SK-N-SH (cell line): ENCODE measurements around the gene GPR179. TPM values are rescaled to one million over a fixed set of nuclear protein-coding genes. Genes with fewer than 3 reads are reported as not detected.

Source experiments
- CTCF ChIA-PET: fragments of 300-600, 350-600 bp; formaldehyde crosslinking; extraction: SDS; loops from one replicate; lab custom pipeline; 2021; lab: Yijun Ruan, JAX
- POLR2A ChIA-PET: fragments of 350-600 bp; sonication (Branson Sonifier 250); formaldehyde crosslinking; extraction: SDS; loops from one replicate; lab custom pipeline; 2020; ENCODE audit warnings: antibody characterized with exemption, inconsistent platforms; lab: Yijun Ruan, JAX
- DNase-seq: peaks from one replicate; pipeline ENCODE4 v3.0.0; 2012
- H2AFZ ChIP-seq: fragments of 200-600 bp; sonication (generic); 2 replicates; pipeline ENCODE4 v1.8.1; 2016; ENCODE audit warnings: antibody characterized with exemption, mild to moderate bottlenecking, low read depth
- H3F3A ChIP-seq: fragments of 200-600 bp; sonication (generic); replicated peaks from 2 replicates; pipeline ENCODE3; 2016; ENCODE audit warnings: antibody characterized with exemption, mild to moderate bottlenecking; ENCODE audit not compliant: insufficient read depth
- H3K27ac ChIP-seq, 2 experiments: fragments of 200-500 bp in 1 of 2; fragments of 200-600 bp in 1 of 2; sonication (Bioruptor generic) in 1 of 2; sonication (generic), shearing (Covaris generic) in 1 of 2; 2 replicates each; pipeline versions ENCODE4 v1.5.1 to v1.6.1; 2014 to 2016; ENCODE audit warnings: low read depth in 2 of 2, inconsistent platforms in 1 of 2, low read length in 1 of 2, mild to moderate bottlenecking in 1 of 2, mixed read lengths in 1 of 2
- H3K27me3 ChIP-seq: fragments of 200-600 bp; sonication (generic), shearing (Covaris generic); 2 replicates; pipeline ENCODE4 v1.6.1; 2016; ENCODE audit warnings: mixed run types; ENCODE audit not compliant: insufficient read depth
- H3K36me3 ChIP-seq, 2 experiments: fragments of 200-500 bp in 1 of 2; fragments of 200-600 bp in 1 of 2; sonication (Bioruptor generic) in 1 of 2; sonication (generic) in 1 of 2; replicated peaks in 1 of 2; 2 replicates each; pipeline versions ENCODE3 to v1.5.1; 2014 to 2016; ENCODE audit warnings: low read length in 1 of 2, mild to moderate bottlenecking in 1 of 2; ENCODE audit not compliant: insufficient read depth in 2 of 2, control insufficient read depth in 1 of 2
- H3K4me1 ChIP-seq, 2 experiments: fragments of 200-500 bp in 1 of 2; fragments of 200-600 bp in 1 of 2; sonication (Bioruptor generic) in 1 of 2; sonication (generic), shearing (Covaris generic) in 1 of 2; 2 replicates each; pipeline versions ENCODE4 v1.5.1 to v1.6.1; 2014 to 2016; ENCODE audit warnings: low read depth in 1 of 2, low read length in 1 of 2, mixed run types in 1 of 2; ENCODE audit not compliant: insufficient read depth in 2 of 2, control insufficient read depth in 1 of 2
- H3K4me2 ChIP-seq: fragments of 200-600 bp; sonication (generic), shearing (Covaris generic); 2 replicates; pipeline ENCODE4 v1.6.1; 2017; ENCODE audit warnings: mixed run types
- H3K4me3 ChIP-seq, 2 experiments: fragments of 200-500 bp in 1 of 2; fragments of 200-600 bp in 1 of 2; sonication (Bioruptor generic) in 1 of 2; sonication (generic), shearing (Covaris generic) in 1 of 2; 2 replicates each; pipeline versions ENCODE4 v1.5.1 to v1.8.1; 2014 to 2016; ENCODE audit warnings: low read depth in 2 of 2, inconsistent platforms in 1 of 2, low read length in 1 of 2, mild to moderate bottlenecking in 1 of 2, mixed read lengths in 1 of 2, moderate library complexity in 1 of 2
- H3K79me2 ChIP-seq: fragments of 200-600 bp; sonication (generic); 2 replicates; pipeline ENCODE4 v1.8.1; 2017; ENCODE audit warnings: mild to moderate bottlenecking; ENCODE audit not compliant: insufficient read depth
- H3K9ac ChIP-seq: fragments of 200-600 bp; sonication (generic); 2 replicates; pipeline ENCODE4 v1.6.1; 2017; ENCODE audit warnings: mixed run types
- H3K9me2 ChIP-seq: fragments of 200-600 bp; sonication (generic); 2 replicates; pipeline ENCODE4 v1.6.1; 2017; ENCODE audit warnings: mixed run types
- H3K9me3 ChIP-seq: fragments of 200-600 bp; sonication (generic); 2 replicates; pipeline ENCODE4 v1.6.1; 2017; ENCODE audit warnings: mixed run types, mild to moderate bottlenecking, moderate library complexity
- H4K20me1 ChIP-seq: fragments of 200-600 bp; sonication (generic); 2 replicates; pipeline ENCODE4 v1.6.1; 2017; ENCODE audit warnings: mild to moderate bottlenecking, mixed run types; ENCODE audit not compliant: insufficient read depth
- EP300 ChIP-seq, 2 experiments: IDR thresholded peaks; 2 replicates each; pipeline versions ENCODE4 v1.4.0 to v1.6.1; 2012; ENCODE audit warnings: borderline replicate concordance in 1 of 2, low read depth in 1 of 2, low read length in 1 of 2
- FOSL2 ChIP-seq: IDR thresholded peaks from 2 replicates; pipeline ENCODE4 v1.4.0; 2012; ENCODE audit warnings: low read depth, mild to moderate bottlenecking, moderate library complexity, borderline replicate concordance
- GABPA ChIP-seq: IDR thresholded peaks from 2 replicates; pipeline ENCODE4 v1.4.0; 2012; ENCODE audit warnings: low read depth, mild to moderate bottlenecking
- JUND ChIP-seq: IDR thresholded peaks from 2 replicates; pipeline ENCODE4 v1.4.0; 2012
- MAX ChIP-seq: IDR thresholded peaks from 2 replicates; pipeline ENCODE4 v1.4.0; 2012; ENCODE audit warnings: low read depth
- NFIC ChIP-seq: IDR thresholded peaks from 2 replicates; pipeline ENCODE4 v1.4.0; 2012; ENCODE audit warnings: borderline replicate concordance
- RAD21 ChIP-seq: IDR thresholded peaks from 2 replicates; pipeline ENCODE4 v1.6.1; 2012; ENCODE audit warnings: mild to moderate bottlenecking, low read length
- REST ChIP-seq: IDR thresholded peaks from 2 replicates; pipeline ENCODE4 v1.6.1; 2012; ENCODE audit warnings: mild to moderate bottlenecking, low read depth, low read length, moderate library complexity
- SIN3A ChIP-seq: IDR thresholded peaks from 2 replicates; pipeline ENCODE4 v1.6.1; 2012; ENCODE audit warnings: low read depth, mild to moderate bottlenecking, low read length, moderate library complexity, borderline replicate concordance
- TAF1 ChIP-seq: IDR thresholded peaks from 2 replicates; pipeline ENCODE4 v1.6.1; 2012; ENCODE audit warnings: low read depth, mild to moderate bottlenecking, low read length, moderate library complexity, borderline replicate concordance
- TCF12 ChIP-seq: IDR thresholded peaks from 2 replicates; pipeline ENCODE4 v1.4.0; 2012
- TEAD4 ChIP-seq: IDR thresholded peaks from 2 replicates; pipeline ENCODE4 v1.4.0; 2012; ENCODE audit warnings: mild to moderate bottlenecking, borderline replicate concordance; ENCODE audit not compliant: insufficient read depth
- WGBS: methylation state at CpG from one replicate; pipeline ENCODE4 v1.1.6; 2017; ENCODE audit warnings: low lambda C conversion rate; 5-methylcytosine and 5-hydroxymethylcytosine counted together
- polyA plus RNA-seq, 3 experiments: library from polyadenylated mRNA; depleted of rRNA; stranded (reverse); fragments of >200 nt; gene quantifications; 2 replicates each; pipeline ENCODE4 v1.2.3, GENCODE V29; 2012
- TF ChIP-seq, protein P1 (sequence below): fragments of 200-600 bp; sonication (generic); IDR thresholded peaks from 2 replicates; pipeline ENCODE4 v1.6.1; 2017; ENCODE audit warnings: antibody characterized with exemption, mild to moderate bottlenecking, moderate library complexity

The GPR179 gene
- polyA plus RNA-seq, 1 of the 3 experiments (the other 2 are of a cell fraction): 0.02 TPM

GRCh38 chr17:38353668-38354067 is 9.9 kb upstream of the GPR179 start:
- Histone ChIP-seq H3K27me3 (no peaks in the 10 kb centered on the region), H2AFZ (no peak overlapping the region), H3K9me2 (no peaks in the 10 kb centered on the region), H3K9me3 (no peaks in the 10 kb centered on the region), H3K36me3 (no peaks in the 10 kb centered on the region), H3F3A (peaks cover 14% of the 10 kb centered on the region), H4K20me1 (peaks cover 57% of the 10 kb centered on the region), H3K27ac (no peak overlapping the region), H3K9ac (peak overlapping the region; percentile 78; the same call in 1 of the 2 replicates), H3K4me2 (peak overlapping the region; percentile 89), H3K4me3 (peak overlapping the region; percentile 68 to 77; a peak in 3 of 4 replicates), H3K4me1 (peaks cover 7 to 32% of the 10 kb centered on the region in 2 experiments; a peak in 2 of 4 replicates), H3K79me2 (peaks cover 64% of the 10 kb centered on the region)
- POLR2A ChIA-PET: interaction anchor here (0.6 to 1.1 kb wide), 2 partner anchors 61 to 62 kb away, joined by 3 read pairs; no protein-coding TSS in a partner anchor
- DNase-seq: no peak
- WGBS: 96% methylated on average over 13 of the region's 13 CpGs
- CTCF ChIA-PET: interaction anchor here (3.3 to 24.7 kb wide), 3 partner anchors 10 to 62 kb away, joined by 14 to 423 read pairs (median 303); no protein-coding TSS in a partner anchor
- TF ChIP-seq MAX: no peak
- TF ChIP-seq JUND: no peak
- no peak for TF ChIP-seq NFIC
- TF ChIP-seq GABPA: no peak
- no peak for TF ChIP-seq TEAD4
- TF ChIP-seq TAF1: no peak

DNA sequence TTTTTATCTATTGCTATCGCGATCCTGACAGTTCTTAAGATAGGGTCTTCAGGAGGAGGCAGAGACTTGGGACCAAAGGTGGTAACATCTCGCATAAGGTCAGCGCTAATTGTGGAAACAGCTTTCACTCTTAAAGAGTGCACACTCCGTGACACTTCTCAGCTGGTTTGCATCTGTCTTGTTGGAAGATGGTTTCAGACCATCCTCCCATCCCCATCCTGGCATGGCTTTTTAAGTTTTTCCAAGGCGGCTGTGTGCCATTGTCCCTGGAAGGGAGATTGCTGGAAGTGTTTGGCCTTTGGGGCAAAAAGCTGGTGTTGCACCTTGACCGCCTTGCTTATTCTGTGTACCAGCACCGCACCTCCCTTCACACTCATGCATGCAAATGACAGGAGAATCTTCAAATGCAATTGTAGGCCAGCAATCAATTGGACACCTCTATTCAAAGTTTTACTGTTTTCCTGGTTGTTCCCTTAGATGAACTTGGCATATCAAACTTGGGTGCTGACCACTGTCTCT is 9.4 kb upstream of the GPR179 start:
- peaks cover 14% of the 10 kb centered on the region for H3F3A ChIP-seq
- ChIA-PET CTCF (interaction anchor here (0.9 to 24.7 kb wide), 6 partner anchors 10 to 156 kb away, joined by 3 to 423 read pairs (median 10); no protein-coding TSS in a partner anchor), POLR2A (interaction anchor here (1.1 kb wide), 1 partner anchor 62 kb away, joined by 3 read pairs; no protein-coding TSS in a partner anchor)
- H3K9me3 ChIP-seq: no peaks in the 10 kb centered on the region
- H3K9ac ChIP-seq: peak overlapping the region; percentile 78
- DNase-seq: no peak
- H3K79me2 ChIP-seq: peaks cover 58% of the 10 kb centered on the region
- H3K4me1 ChIP-seq: peaks cover 7 to 28% of the 10 kb centered on the region in 2 experiments; a peak in 2 of 4 replicates
- TF ChIP-seq MAX (no peak), TCF12 (no peak), TEAD4 (no peak), FOSL2 (no peak), RAD21 (no peak), TAF1 (no peak), REST (no peak), EP300 (IDR thresholded peaks at IDR 0.05; ENCODE audit: borderline replicate concordance in 1 of 2, low read depth in 1 of 2, low read length in 1 of 2) (no peak), SIN3A (no peak), JUND (no peak)
- TF ChIP-seq, protein P1, sequence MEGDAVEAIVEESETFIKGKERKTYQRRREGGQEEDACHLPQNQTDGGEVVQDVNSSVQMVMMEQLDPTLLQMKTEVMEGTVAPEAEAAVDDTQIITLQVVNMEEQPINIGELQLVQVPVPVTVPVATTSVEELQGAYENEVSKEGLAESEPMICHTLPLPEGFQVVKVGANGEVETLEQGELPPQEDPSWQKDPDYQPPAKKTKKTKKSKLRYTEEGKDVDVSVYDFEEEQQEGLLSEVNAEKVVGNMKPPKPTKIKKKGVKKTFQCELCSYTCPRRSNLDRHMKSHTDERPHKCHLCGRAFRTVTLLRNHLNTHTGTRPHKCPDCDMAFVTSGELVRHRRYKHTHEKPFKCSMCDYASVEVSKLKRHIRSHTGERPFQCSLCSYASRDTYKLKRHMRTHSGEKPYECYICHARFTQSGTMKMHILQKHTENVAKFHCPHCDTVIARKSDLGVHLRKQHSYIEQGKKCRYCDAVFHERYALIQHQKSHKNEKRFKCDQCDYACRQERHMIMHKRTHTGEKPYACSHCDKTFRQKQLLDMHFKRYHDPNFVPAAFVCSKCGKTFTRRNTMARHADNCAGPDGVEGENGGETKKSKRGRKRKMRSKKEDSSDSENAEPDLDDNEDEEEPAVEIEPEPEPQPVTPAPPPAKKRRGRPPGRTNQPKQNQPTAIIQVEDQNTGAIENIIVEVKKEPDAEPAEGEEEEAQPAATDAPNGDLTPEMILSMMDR: no peak
- peak overlapping the region; percentile 68 to 77 for H3K4me3 ChIP-seq
- H2AFZ ChIP-seq: no peak overlapping the region
- WGBS: 30% methylated on average over 8 of the region's 8 CpGs
- H3K27me3 ChIP-seq: no peaks in the 10 kb centered on the region
- H4K20me1 ChIP-seq: peaks cover 52% of the 10 kb centered on the region
- H3K36me3 ChIP-seq: no peaks in the 10 kb centered on the region
- peak overlapping the region in 1 of 2 experiments; percentile 27; a peak in 1 of 4 replicates for H3K27ac ChIP-seq
- H3K9me2 ChIP-seq: no peaks in the 10 kb centered on the region
- peak overlapping the region; percentile 89 for H3K4me2 ChIP-seq
